Chondrocyte (in vitro differentiated cells): ENCODE data around the gene PRKAR1B. TPM values are rescaled to one million over a fixed set of nuclear protein-coding genes. Genes with fewer than 3 reads are reported as not detected.
A peak's percentile ranks its signal among the peaks of the same experiment; 100 is the strongest.

Experiments
- DNase-seq: peaks from one replicate; pipeline ENCODE4 v3.0.0; 2021; ENCODE audit warnings: mixed read lengths, low spot score
- H3K27ac Mint-ChIP-seq: one replicate; pipeline ENCODE4 v1.8.0; 2021; ENCODE audit warnings: mild to moderate bottlenecking, moderate library complexity, mixed read lengths; ENCODE audit not compliant: unreplicated experiment
- H3K27me3 Mint-ChIP-seq: 2 replicates; pipeline ENCODE4 v1.8.0; 2021; ENCODE audit warnings: low read depth, mixed read lengths
- H3K36me3 Mint-ChIP-seq: 2 replicates; pipeline ENCODE4 v1.8.0; 2021; ENCODE audit warnings: low read depth, mixed read lengths
- H3K4me1 Mint-ChIP-seq: 2 replicates; pipeline ENCODE4 v1.8.0; 2021; ENCODE audit warnings: low read depth, mild to moderate bottlenecking, mixed read lengths
- H3K4me3 Mint-ChIP-seq: one replicate; pipeline ENCODE4 v1.8.0; 2021; ENCODE audit warnings: mild to moderate bottlenecking, moderate library complexity, mixed read lengths; ENCODE audit not compliant: unreplicated experiment
- H3K9me3 Mint-ChIP-seq: 2 replicates; pipeline ENCODE4 v1.8.0; 2021; ENCODE audit warnings: low read depth, mixed read lengths
- CTCF ChIP-seq: fragments of 200-600 bp; sonication (generic); IDR thresholded peaks from 2 replicates; pipeline ENCODE4 v1.5.0; 2021; ENCODE audit warnings: antibody characterized with exemption, mild to moderate bottlenecking, moderate library complexity
- total RNA-seq: library from RNA; stranded (reverse); gene quantifications from 3 replicates; pipeline ENCODE4 v1.2.1, GENCODE V29; 2021

PRKAR1B gene
- total RNA-seq, 1 donor from 2014 or later: 7.7 TPM

- H3K4me3 Mint-ChIP-seq: no peak overlapping the region
- no peak overlapping the region for H3K27ac Mint-ChIP-seq
- H3K36me3 Mint-ChIP-seq: peaks cover 19% of the 10 kb centered on the region
- TF ChIP-seq CTCF: no peak
- peak; percentile 68 for DNase-seq
- H3K27me3 Mint-ChIP-seq: no peaks in the 10 kb centered on the region
- H3K4me1 Mint-ChIP-seq: peaks cover 22% of the 10 kb centered on the region
- H3K9me3 Mint-ChIP-seq: no peaks in the 10 kb centered on the region
These were observed 222.6 kb downstream of the PRKAR1B start for GRCh38 chr7:504221-505111.

- DNase-seq: peak; percentile 73
- Mint-ChIP-seq H3K27ac (no peak overlapping the region), H3K36me3 (peaks cover 22% of the 10 kb centered on the region), H3K9me3 (no peaks in the 10 kb centered on the region), H3K4me1 (peaks cover 26% of the 10 kb centered on the region), H3K27me3 (no peaks in the 10 kb centered on the region), H3K4me3 (no peak overlapping the region)
- no peak for TF ChIP-seq CTCF
These were observed 223.4 kb downstream of the PRKAR1B start for GRCh38 chr7:503575-504111.

- Mint-ChIP-seq H3K27ac (no peak overlapping the region), H3K9me3 (no peaks in the 10 kb centered on the region), H3K4me1 (peaks cover 26% of the 10 kb centered on the region), H3K36me3 (peaks cover 31% of the 10 kb centered on the region), H3K4me3 (no peak overlapping the region), H3K27me3 (no peaks in the 10 kb centered on the region)
- DNase-seq: peak; percentile 75
- TF ChIP-seq CTCF: no peak
These were observed 224.8 kb downstream of the PRKAR1B start for GRCh38 chr7:502296-502695.

GRCh38 chr7:501526-501925, 225.6 kb downstream of the PRKAR1B start:
- peak; percentile 32 for DNase-seq
- peaks cover 26% of the 10 kb centered on the region for H3K4me1 Mint-ChIP-seq
- no peak overlapping the region for H3K27ac Mint-ChIP-seq
- H3K36me3 Mint-ChIP-seq: peaks cover 36% of the 10 kb centered on the region
- no peaks in the 10 kb centered on the region for H3K27me3 Mint-ChIP-seq
- no peaks in the 10 kb centered on the region for H3K9me3 Mint-ChIP-seq
- H3K4me3 Mint-ChIP-seq: no peak overlapping the region
- TF ChIP-seq CTCF: no peak

GRCh38 chr7:500521-501420, 226.3 kb downstream of the PRKAR1B start:
- no peak overlapping the region for H3K4me3 Mint-ChIP-seq
- H3K36me3 Mint-ChIP-seq: peaks cover 38% of the 10 kb centered on the region
- H3K9me3 Mint-ChIP-seq: no peaks in the 10 kb centered on the region
- H3K27me3 Mint-ChIP-seq: no peaks in the 10 kb centered on the region
- no peak for TF ChIP-seq CTCF
- DNase-seq: peak; percentile 85
- H3K4me1 Mint-ChIP-seq: peaks cover 26% of the 10 kb centered on the region
- H3K27ac Mint-ChIP-seq: no peak overlapping the region
